Nephron progenitor cell (in vitro differentiated cells): Measurements from ENCODE around the gene COLQ.
"Not testable (repeated sequence)": the region's sequence is repeated elsewhere in the genome, so short reads cannot be mapped to it uniquely, and the experiment has no call there.

Experiments used
- DNase-seq: peaks from one replicate; pipeline ENCODE4 v3.0.0; 2021
- H3K27ac Mint-ChIP-seq: 2 replicates; pipeline ENCODE4 v1.8.0; 2021; ENCODE audit warnings: mild to moderate bottlenecking, moderate library complexity, mixed read lengths
- H3K27me3 Mint-ChIP-seq: 2 replicates; pipeline ENCODE4 v1.8.0; 2021; ENCODE audit warnings: mild to moderate bottlenecking, low read depth, mixed read lengths; ENCODE audit not compliant: poor library complexity
- H3K36me3 Mint-ChIP-seq: 2 replicates; pipeline ENCODE4 v1.8.0; 2021; ENCODE audit warnings: low read depth, mixed read lengths
- H3K4me1 Mint-ChIP-seq: 2 replicates; pipeline ENCODE4 v1.8.0; 2021; ENCODE audit warnings: mixed read lengths
- H3K4me3 Mint-ChIP-seq: 2 replicates; pipeline ENCODE4 v1.8.0; 2021; ENCODE audit warnings: mild to moderate bottlenecking, moderate library complexity, mixed read lengths
- H3K9me3 Mint-ChIP-seq: 2 replicates; pipeline ENCODE4 v1.8.0; 2021; ENCODE audit warnings: mild to moderate bottlenecking, moderate library complexity, mixed read lengths
- CTCF ChIP-seq: fragments of 200-600 bp; sonication (generic); IDR thresholded peaks from 2 replicates; pipeline ENCODE4 v1.5.0; 2021; ENCODE audit warnings: antibody characterized with exemption

Gene COLQ

GRCh38 chr3:15465876-15466585 is 55.5 kb downstream of the COLQ start:
- TF ChIP-seq CTCF: no peak
- Mint-ChIP-seq H3K27me3 (peaks cover 4% of the 10 kb centered on the region), H3K4me1 (no peaks in the 10 kb centered on the region), H3K36me3 (peaks cover 36% of the 10 kb centered on the region), H3K27ac (no peak overlapping the region), H3K4me3 (no peak overlapping the region), H3K9me3 (no peaks in the 10 kb centered on the region)
- no peak for DNase-seq

GRCh38 chr3:15462451-15462850 is 59.1 kb downstream of the COLQ start:
- H3K27me3 Mint-ChIP-seq: peaks cover 4% of the 10 kb centered on the region
- peaks cover 5% of the 10 kb centered on the region for H3K9me3 Mint-ChIP-seq
- H3K27ac Mint-ChIP-seq: no peak overlapping the region
- H3K4me3 Mint-ChIP-seq: no peak overlapping the region
- DNase-seq: no peak
- TF ChIP-seq CTCF: no peak
- H3K36me3 Mint-ChIP-seq: peaks cover 47% of the 10 kb centered on the region
- peaks cover 4% of the 10 kb centered on the region for H3K4me1 Mint-ChIP-seq

- H3K9me3 Mint-ChIP-seq: peaks cover 5% of the 10 kb centered on the region
- peaks cover 45% of the 10 kb centered on the region for H3K36me3 Mint-ChIP-seq
- peaks cover 4% of the 10 kb centered on the region for H3K4me1 Mint-ChIP-seq
- no peak for DNase-seq
- H3K27me3 Mint-ChIP-seq: peaks cover 4% of the 10 kb centered on the region
- no peak for TF ChIP-seq CTCF
- no peak overlapping the region for H3K27ac Mint-ChIP-seq
- no peak overlapping the region for H3K4me3 Mint-ChIP-seq
Measured at GRCh38 chr3:15460891-15461531, 60.5 kb downstream of the COLQ start.

GRCh38 chr3:15458212-15458780 is 63.2 kb downstream of the COLQ start:
- no peak overlapping the region for H3K4me3 Mint-ChIP-seq
- TF ChIP-seq CTCF: no peak
- peaks cover 7% of the 10 kb centered on the region for H3K27me3 Mint-ChIP-seq
- peaks cover 26% of the 10 kb centered on the region for H3K36me3 Mint-ChIP-seq
- H3K9me3 Mint-ChIP-seq: peaks cover 5% of the 10 kb centered on the region
- DNase-seq: no peak
- peaks cover 4% of the 10 kb centered on the region for H3K4me1 Mint-ChIP-seq
- H3K27ac Mint-ChIP-seq: no peak overlapping the region

- H3K27ac Mint-ChIP-seq, H3K4me1 Mint-ChIP-seq, H3K27me3 Mint-ChIP-seq, DNase-seq, H3K9me3 Mint-ChIP-seq, H3K4me3 Mint-ChIP-seq: not testable (repeated sequence)
- H3K36me3 Mint-ChIP-seq: peaks cover 22% of the 10 kb centered on the region
Measured at GRCh38 chr3:15456915-15457314, 64.6 kb downstream of the COLQ start.

- TF ChIP-seq CTCF: no peak
- Mint-ChIP-seq H3K9me3 (peaks cover 5% of the 10 kb centered on the region), H3K27me3 (peaks cover 5% of the 10 kb centered on the region)
Measured at GRCh38 chr3:15456321-15456720, 65.2 kb downstream of the COLQ start.

More at GRCh38 chr3:15456321-15456720, 65.2 kb downstream of the COLQ start:
- no peak overlapping the region for H3K4me3 Mint-ChIP-seq
- H3K36me3 Mint-ChIP-seq: peaks cover 24% of the 10 kb centered on the region
- H3K4me1 Mint-ChIP-seq: peaks cover 4% of the 10 kb centered on the region
- H3K27ac Mint-ChIP-seq: no peak overlapping the region
- DNase-seq: no peak
